ENCODE results near the gene DAB2. TPM values are rescaled to one million over a fixed set of nuclear protein-coding genes. Genes with fewer than 3 reads are reported as not detected.
A peak's percentile ranks its signal among the peaks of the same experiment; 100 is the strongest.

The DAB2 gene
- total RNA-seq, 1 donor from 2014 or later: 195 TPM

- no peaks in the 10 kb centered on the region for H3K36me3 Mint-ChIP-seq (ENCODE audit: unreplicated experiment)
- no peaks in the 10 kb centered on the region for H3K27me3 Mint-ChIP-seq (ENCODE audit: unreplicated experiment)
- no peak for TF ChIP-seq CTCF (IDR thresholded peaks at IDR 0.05)
- peak overlapping the region; percentile 34 for H3K27ac Mint-ChIP-seq (ENCODE audit: unreplicated experiment)
- H3K4me1 Mint-ChIP-seq (ENCODE audit: unreplicated experiment): peaks cover 32% of the 10 kb centered on the region
- no peak overlapping the region for H3K4me3 Mint-ChIP-seq (ENCODE audit: unreplicated experiment)
- no peaks in the 10 kb centered on the region for H3K9me3 Mint-ChIP-seq (ENCODE audit: unreplicated experiment)
- DNase-seq (ENCODE audit: extremely low spot score, unreplicated experiment): no peak
Measured at GRCh38 chr5:39439582-39440162, 14.9 kb upstream of the DAB2 start.

GRCh38 chr5:39437467-39437866 is 12.7 kb upstream of the DAB2 start:
- no peak for DNase-seq (ENCODE audit: extremely low spot score, unreplicated experiment)
- H3K4me1 Mint-ChIP-seq (ENCODE audit: unreplicated experiment): peaks cover 33% of the 10 kb centered on the region
- H3K27ac Mint-ChIP-seq (ENCODE audit: unreplicated experiment): peak overlapping the region; percentile 60
- no peaks in the 10 kb centered on the region for H3K36me3 Mint-ChIP-seq (ENCODE audit: unreplicated experiment)
- H3K9me3 Mint-ChIP-seq (ENCODE audit: unreplicated experiment): no peaks in the 10 kb centered on the region
- H3K27me3 Mint-ChIP-seq (ENCODE audit: unreplicated experiment): no peaks in the 10 kb centered on the region
- TF ChIP-seq CTCF (IDR thresholded peaks at IDR 0.05): no peak
- H3K4me3 Mint-ChIP-seq (ENCODE audit: unreplicated experiment): no peak overlapping the region

- H3K4me3 Mint-ChIP-seq (ENCODE audit: unreplicated experiment): no peak overlapping the region
- no peak for TF ChIP-seq CTCF (IDR thresholded peaks at IDR 0.05)
- no peak for DNase-seq (ENCODE audit: extremely low spot score, unreplicated experiment)
- H3K27me3 Mint-ChIP-seq (ENCODE audit: unreplicated experiment): no peaks in the 10 kb centered on the region
- H3K27ac Mint-ChIP-seq (ENCODE audit: unreplicated experiment): no peak overlapping the region
- peaks cover 15% of the 10 kb centered on the region for H3K4me1 Mint-ChIP-seq (ENCODE audit: unreplicated experiment)
- no peaks in the 10 kb centered on the region for H3K36me3 Mint-ChIP-seq (ENCODE audit: unreplicated experiment)
- no peaks in the 10 kb centered on the region for H3K9me3 Mint-ChIP-seq (ENCODE audit: unreplicated experiment)
Measured at GRCh38 chr5:39433848-39434247, 9.1 kb upstream of the DAB2 start.

GRCh38 chr5:39432696-39433530 is 8.1 kb upstream of the DAB2 start:
- H3K27ac Mint-ChIP-seq (ENCODE audit: unreplicated experiment): no peak overlapping the region
- no peak overlapping the region for H3K4me3 Mint-ChIP-seq (ENCODE audit: unreplicated experiment)
- peaks cover 20% of the 10 kb centered on the region for H3K4me1 Mint-ChIP-seq (ENCODE audit: unreplicated experiment)
- H3K36me3 Mint-ChIP-seq (ENCODE audit: unreplicated experiment): no peaks in the 10 kb centered on the region
- DNase-seq (ENCODE audit: extremely low spot score, unreplicated experiment): no peak
- no peaks in the 10 kb centered on the region for H3K9me3 Mint-ChIP-seq (ENCODE audit: unreplicated experiment)
- H3K27me3 Mint-ChIP-seq (ENCODE audit: unreplicated experiment): no peaks in the 10 kb centered on the region
- no peak for TF ChIP-seq CTCF (IDR thresholded peaks at IDR 0.05)

GRCh38 chr5:39430461-39430860 is 5.7 kb upstream of the DAB2 start:
- H3K27ac Mint-ChIP-seq (ENCODE audit: unreplicated experiment): no peak overlapping the region
- H3K27me3 Mint-ChIP-seq (ENCODE audit: unreplicated experiment): no peaks in the 10 kb centered on the region
- DNase-seq (ENCODE audit: extremely low spot score, unreplicated experiment): no peak
- peaks cover 39% of the 10 kb centered on the region for H3K4me1 Mint-ChIP-seq (ENCODE audit: unreplicated experiment)
- no peaks in the 10 kb centered on the region for H3K9me3 Mint-ChIP-seq (ENCODE audit: unreplicated experiment)
- H3K4me3 Mint-ChIP-seq (ENCODE audit: unreplicated experiment): no peak overlapping the region
- H3K36me3 Mint-ChIP-seq (ENCODE audit: unreplicated experiment): no peaks in the 10 kb centered on the region
- no peak for TF ChIP-seq CTCF (IDR thresholded peaks at IDR 0.05)
